GM12878 (cell line): ENCODE measurements around the gene CEP83.

Experiments
- EZH2 ChIP-seq: IDR thresholded peaks from 2 replicates; pipeline ENCODE4 v1.6.1; 2012; ENCODE audit warnings: low read depth, mild to moderate bottlenecking, control low read depth, inconsistent platforms, low read length, borderline replicate concordance; ENCODE audit not compliant: control insufficient read depth
- MYC ChIP-seq: IDR thresholded peaks from 2 replicates; pipeline ENCODE4 v1.6.1; 2011; ENCODE audit warnings: mild to moderate bottlenecking, low read length, moderate library complexity, inconsistent platforms; ENCODE audit not compliant: insufficient read depth, insufficient replicate concordance, insufficient read length, severe bottlenecking
- NR2C1 ChIP-seq: fragments of 450-650 bp; IDR thresholded peaks from 2 replicates; pipeline ENCODE4 v1.6.1; 2017; ENCODE audit warnings: antibody characterized with exemption, mild to moderate bottlenecking, moderate library complexity
- RAD21 ChIP-seq: IDR thresholded peaks from 2 replicates; pipeline ENCODE4 v1.6.1; 2011; ENCODE audit warnings: mild to moderate bottlenecking, low read depth, low read length, moderate library complexity; ENCODE audit not compliant: insufficient read depth
- RBBP5 ChIP-seq: fragments of 200-600 bp; sonication (generic); conservative IDR thresholded peaks from 2 replicates; pipeline ENCODE4 v1.6.1; 2016
- RFX5 ChIP-seq: IDR thresholded peaks from 2 replicates; pipeline ENCODE4 v1.6.1; 2011; ENCODE audit warnings: low read depth, low read length, improper control_type of control experiment
- SMC3 ChIP-seq: IDR thresholded peaks from 2 replicates; pipeline ENCODE4 v1.6.1; 2011; ENCODE audit warnings: low read length, improper control_type of control experiment, borderline replicate concordance
- TAF1 ChIP-seq: IDR thresholded peaks from 2 replicates; pipeline ENCODE4 v1.6.1; 2011; ENCODE audit warnings: mild to moderate bottlenecking, low read depth, low read length, borderline replicate concordance
- TCF7 ChIP-seq: IDR thresholded peaks from 2 replicates; pipeline ENCODE4 v1.6.1; 2014; ENCODE audit warnings: antibody characterized with exemption, borderline replicate concordance
- YY1 ChIP-seq: IDR thresholded peaks from 2 replicates; pipeline ENCODE4 v1.6.1; 2011; ENCODE audit warnings: low read depth, mild to moderate bottlenecking, low read length
- TF ChIP-seq, protein P1 (sequence below), 3 experiments: IDR thresholded peaks in 2 of 3; conservative IDR thresholded peaks in 1 of 3; 2 replicates each; pipeline ENCODE4 v1.5.1; 2011; ENCODE audit warnings: low read depth in 3 of 3, low read length in 3 of 3, mild to moderate bottlenecking in 3 of 3, control low read depth in 2 of 3, moderate library complexity in 2 of 3, inconsistent platforms in 1 of 3, mixed read lengths in 1 of 3; ENCODE audit not compliant: control insufficient read depth in 2 of 3, insufficient read depth in 1 of 3; ENCODE audit errors: extremely low read depth in 1 of 3
- TF ChIP-seq, protein P2 (sequence below): fragments of 450-650 bp; conservative IDR thresholded peaks from 2 replicates; pipeline ENCODE4 v1.6.1; 2017; ENCODE audit warnings: mild to moderate bottlenecking, moderate library complexity
- TF ChIP-seq, protein P3 (sequence below): IDR thresholded peaks from 2 replicates; pipeline ENCODE4 v1.6.1; 2012; ENCODE audit warnings: low read depth, low read length, improper control_type of control experiment

DNA sequence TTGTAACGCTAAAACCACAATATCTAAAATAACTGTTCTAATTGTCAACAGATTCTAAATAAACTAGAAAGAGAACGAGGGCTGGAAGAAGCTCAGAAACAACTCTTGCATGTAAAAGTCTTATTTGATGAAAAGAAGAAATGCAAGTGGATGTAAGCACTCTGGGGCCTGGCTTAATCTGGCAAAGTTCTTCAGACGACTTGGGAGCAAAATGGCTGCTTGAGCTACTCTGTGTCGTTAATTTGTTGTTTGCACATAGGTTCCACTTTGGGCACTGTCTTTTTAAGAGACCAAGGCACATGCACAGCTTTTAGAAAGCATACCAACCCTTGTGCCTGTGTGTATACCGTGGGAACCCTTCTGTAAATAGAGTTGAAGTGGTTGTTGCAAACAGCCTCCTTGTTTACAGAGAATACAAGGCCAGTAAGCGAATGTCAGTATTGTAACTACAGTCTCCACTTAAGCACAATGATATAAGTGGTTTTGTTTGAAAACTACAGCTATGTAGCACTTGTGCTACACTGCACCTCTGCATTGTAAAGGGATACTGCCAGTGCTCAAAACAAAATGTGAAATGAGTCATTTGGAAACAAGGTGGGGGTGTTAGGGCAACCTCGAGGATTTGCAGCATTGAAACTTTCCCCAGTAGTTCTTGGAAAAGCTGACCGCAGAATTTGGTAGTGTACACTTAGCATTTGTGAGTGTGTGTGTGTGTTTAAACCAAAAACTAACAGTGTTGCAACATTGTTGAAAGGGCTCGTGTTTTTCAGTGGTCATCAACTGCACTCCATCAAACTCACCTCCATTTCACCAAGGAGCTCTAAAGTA, 154.3 kb downstream of the CEP83 start:
- no peak for TF ChIP-seq SMC3
- no peak for TF ChIP-seq TAF1
- no peak for TF ChIP-seq EZH2
- peak; percentile 35; the same call in 1 of the 2 replicates for TF ChIP-seq YY1
- TF ChIP-seq RAD21, result no peak
- TF ChIP-seq, protein P1, sequence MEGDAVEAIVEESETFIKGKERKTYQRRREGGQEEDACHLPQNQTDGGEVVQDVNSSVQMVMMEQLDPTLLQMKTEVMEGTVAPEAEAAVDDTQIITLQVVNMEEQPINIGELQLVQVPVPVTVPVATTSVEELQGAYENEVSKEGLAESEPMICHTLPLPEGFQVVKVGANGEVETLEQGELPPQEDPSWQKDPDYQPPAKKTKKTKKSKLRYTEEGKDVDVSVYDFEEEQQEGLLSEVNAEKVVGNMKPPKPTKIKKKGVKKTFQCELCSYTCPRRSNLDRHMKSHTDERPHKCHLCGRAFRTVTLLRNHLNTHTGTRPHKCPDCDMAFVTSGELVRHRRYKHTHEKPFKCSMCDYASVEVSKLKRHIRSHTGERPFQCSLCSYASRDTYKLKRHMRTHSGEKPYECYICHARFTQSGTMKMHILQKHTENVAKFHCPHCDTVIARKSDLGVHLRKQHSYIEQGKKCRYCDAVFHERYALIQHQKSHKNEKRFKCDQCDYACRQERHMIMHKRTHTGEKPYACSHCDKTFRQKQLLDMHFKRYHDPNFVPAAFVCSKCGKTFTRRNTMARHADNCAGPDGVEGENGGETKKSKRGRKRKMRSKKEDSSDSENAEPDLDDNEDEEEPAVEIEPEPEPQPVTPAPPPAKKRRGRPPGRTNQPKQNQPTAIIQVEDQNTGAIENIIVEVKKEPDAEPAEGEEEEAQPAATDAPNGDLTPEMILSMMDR (IDR thresholded peaks at IDR 0.05 in 2 of 3, conservative IDR thresholded peaks at IDR 0.05 in 1 of 3; ENCODE audit: control insufficient read depth in 2 of 3, extremely low read depth in 1 of 3, insufficient read depth in 1 of 3, low read depth in 3 of 3, low read length in 3 of 3), result no peak
- TF ChIP-seq RFX5, result no peak
- TF ChIP-seq, protein P2, sequence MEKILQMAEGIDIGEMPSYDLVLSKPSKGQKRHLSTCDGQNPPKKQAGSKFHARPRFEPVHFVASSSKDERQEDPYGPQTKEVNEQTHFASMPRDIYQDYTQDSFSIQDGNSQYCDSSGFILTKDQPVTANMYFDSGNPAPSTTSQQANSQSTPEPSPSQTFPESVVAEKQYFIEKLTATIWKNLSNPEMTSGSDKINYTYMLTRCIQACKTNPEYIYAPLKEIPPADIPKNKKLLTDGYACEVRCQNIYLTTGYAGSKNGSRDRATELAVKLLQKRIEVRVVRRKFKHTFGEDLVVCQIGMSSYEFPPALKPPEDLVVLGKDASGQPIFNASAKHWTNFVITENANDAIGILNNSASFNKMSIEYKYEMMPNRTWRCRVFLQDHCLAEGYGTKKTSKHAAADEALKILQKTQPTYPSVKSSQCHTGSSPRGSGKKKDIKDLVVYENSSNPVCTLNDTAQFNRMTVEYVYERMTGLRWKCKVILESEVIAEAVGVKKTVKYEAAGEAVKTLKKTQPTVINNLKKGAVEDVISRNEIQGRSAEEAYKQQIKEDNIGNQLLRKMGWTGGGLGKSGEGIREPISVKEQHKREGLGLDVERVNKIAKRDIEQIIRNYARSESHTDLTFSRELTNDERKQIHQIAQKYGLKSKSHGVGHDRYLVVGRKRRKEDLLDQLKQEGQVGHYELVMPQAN, result no peak
- TF ChIP-seq MYC, result no peak
- TF ChIP-seq, protein P3, sequence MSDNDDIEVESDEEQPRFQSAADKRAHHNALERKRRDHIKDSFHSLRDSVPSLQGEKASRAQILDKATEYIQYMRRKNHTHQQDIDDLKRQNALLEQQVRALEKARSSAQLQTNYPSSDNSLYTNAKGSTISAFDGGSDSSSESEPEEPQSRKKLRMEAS, result no peak
- no peak for TF ChIP-seq NR2C1
- TF ChIP-seq TCF7, result peak; percentile 39; the same call in 1 of the 2 replicates
- no peak for TF ChIP-seq RBBP5
